ENCODE measurements around the gene SH2B2.

Gene SH2B2

GRCh38 chr7:102268635-102269034 lies 18.0 kb upstream of the SH2B2 start:
- DNase-seq, result no peak

- DNase-seq, result no peak
These were observed 16.3 kb upstream of the SH2B2 start for GRCh38 chr7:102270178-102270887.

DNA sequence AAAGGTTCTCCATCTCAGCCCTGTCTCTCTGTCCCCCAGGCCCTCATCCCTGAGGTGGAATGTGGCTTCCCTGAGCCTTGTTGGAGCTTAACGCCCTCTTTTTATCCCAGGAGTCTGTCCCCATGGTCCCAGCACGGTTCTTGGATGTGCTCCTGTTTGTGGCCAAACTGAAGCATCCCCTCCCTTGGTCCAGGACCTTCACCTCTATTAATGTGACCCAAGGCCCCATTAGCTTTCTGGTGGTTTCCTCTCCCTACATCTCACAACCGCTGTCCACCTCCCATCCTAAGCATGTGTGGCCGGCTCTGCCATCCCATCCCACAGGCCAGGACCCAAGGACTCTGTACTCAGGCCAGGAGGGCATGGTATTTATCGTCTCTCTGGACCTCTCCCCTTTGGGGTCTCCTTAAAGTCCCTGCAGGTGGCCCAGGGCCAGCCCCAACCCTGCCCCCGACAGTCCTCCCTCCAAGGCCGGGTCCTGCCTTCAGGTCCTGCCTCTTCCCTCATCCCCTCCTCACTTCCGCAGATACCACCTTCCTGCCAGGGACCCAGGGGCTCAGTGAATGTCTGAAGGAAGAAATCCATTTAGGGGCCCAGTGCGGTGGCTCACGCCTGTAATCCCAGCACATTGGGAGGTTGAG lies 15.4 kb upstream of the SH2B2 start:
- DNase-seq, result no peak

DNA sequence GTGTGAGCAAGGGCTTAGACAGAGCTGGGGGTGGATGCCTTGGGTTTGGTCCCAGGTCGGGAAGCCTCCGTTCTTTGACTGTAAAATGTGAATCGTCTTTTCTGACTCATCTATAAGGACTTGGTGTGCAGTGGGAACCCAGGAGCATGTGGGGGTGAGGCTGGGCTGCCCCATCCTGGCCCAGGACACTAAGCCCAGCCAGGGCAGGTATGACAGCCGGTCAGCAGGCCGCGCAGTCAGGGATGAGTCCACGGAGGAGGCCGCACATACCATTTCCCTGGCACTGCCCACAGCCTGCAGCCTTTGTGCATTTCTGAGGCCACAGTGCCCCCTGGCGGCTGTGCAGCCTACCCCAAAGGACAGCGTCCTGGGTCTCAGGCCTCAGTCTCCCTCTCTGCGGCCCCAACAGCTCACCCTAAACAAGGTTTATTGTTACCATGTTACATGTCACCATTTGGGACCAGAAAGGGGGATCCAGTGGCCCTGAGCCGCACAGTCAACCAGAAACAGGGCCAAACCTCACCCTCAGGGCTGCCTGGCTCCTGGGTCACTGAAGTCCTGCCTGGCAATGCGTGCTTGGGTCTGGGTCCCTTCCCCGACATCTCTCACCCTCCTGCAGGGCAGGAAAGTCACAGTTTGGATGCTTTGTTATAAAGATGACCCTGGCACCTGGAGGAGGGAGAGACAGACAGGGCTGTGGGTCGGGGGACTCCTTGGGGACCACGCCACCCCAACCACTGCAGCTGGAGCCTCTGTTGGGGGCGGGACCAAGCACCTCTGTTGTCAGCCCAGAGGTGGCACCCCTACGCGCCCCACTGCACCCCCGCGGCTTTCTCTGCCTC lies 14.4 kb upstream of the SH2B2 start:
- DNase-seq, result no peak

DNA sequence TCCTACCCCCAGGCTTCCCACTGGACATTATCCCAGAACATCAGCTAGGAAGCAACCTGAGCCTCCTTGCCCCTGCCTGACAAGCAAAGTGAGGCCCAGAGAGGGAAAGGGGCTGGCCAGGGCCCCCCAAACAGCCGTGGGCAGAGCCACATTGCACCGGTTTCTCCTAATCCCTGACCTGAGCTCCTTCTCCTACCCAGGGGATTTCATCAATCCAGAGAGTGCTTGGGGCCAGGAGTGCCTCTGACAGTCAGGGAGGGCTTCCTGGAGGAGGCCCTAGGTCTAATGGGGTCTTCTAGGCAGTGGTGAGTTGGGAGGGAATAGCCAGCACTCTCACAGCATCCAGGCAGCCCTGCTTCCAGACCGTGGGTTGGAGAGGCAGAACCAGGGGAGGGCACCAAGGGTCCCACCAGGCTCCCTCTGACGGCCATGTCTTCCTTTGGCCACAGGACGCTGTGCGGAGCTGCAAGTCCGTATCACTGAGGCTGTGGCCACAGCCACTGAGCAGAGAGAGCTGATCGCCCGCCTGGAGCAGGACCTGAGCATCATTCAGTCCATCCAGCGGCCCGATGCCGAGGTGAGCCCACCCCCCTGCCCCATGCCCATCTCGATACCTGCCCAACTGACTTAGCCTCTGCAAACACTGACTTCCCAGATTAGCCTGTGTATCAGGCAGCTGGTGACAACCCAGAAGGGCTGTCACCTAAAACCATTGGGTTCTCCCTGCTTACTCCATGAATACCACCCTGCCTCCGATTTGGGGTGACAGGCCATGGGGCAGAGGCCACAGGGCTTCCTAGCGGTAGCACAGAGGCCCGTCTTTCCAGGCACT lies 13.5 kb upstream of the SH2B2 start:
- DNase-seq, result no peak

- no peak for DNase-seq
These were observed 12.6 kb upstream of the SH2B2 start for GRCh38 chr7:102273749-102274712.

GRCh38 chr7:102275123-102275703 lies 11.5 kb upstream of the SH2B2 start:
- no peak for DNase-seq

DNA sequence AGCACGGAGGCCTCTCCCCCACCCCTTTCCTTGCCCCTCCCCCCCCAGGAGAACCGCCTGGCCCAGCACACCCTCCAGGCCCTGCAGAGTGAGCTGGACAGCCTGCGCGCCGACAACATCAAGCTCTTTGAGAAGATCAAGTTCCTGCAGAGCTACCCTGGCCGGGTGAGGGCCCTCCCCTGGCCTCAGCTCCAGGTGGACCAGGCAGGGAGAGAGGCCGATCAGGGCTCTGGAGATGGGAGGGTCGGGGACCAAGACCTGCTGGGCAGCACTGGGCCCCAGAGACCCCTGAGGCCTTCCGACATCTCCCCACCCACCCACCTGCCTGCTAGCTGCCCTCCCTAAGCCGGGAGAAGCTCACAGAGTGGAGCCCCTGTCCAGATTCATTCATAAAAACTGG lies 8.8 kb upstream of the SH2B2 start:
- DNase-seq, result no peak

DNA sequence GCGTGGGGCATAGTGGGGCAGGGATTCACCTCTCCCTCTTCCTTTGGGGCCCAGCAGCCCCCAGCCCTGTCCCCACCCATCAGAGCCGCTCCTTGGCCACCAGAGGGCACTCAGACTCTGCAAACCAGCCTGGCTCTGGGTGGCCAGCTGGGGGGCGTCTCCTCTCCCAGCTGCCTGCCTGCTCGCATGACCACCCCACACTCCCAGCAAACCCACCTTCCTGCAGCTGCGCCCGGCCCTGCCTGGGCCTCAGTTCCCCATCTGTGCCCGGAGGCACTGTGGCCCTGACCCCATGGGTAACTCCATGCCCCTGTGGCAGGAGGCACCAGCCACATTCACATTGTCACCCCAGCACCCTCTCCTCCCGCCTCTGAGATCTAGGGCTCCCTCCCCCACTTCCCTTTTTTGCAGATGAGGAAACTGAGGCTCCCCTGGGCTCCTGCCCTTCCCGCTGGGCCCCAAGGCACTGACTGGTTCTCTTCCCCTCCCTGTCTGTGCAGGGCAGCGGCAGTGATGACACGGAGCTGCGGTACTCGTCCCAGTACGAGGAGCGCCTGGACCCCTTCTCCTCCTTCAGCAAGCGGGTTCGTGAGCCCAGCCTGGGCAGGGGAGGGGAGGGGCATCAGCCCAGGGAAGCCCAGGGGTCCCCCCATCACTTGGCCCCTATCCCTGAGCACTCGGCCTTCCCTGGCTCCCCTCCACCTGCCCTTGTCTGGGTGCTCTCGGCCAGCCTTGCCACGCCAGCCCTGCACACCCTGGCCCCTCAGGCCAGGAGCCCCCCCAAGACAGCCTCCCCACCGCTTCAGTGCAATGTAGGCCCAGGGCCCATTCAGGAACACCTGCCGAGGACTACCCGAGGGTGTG lies 6.9 kb upstream of the SH2B2 start:
- no peak for DNase-seq

GRCh38 chr7:102280521-102280920 lies 6.1 kb upstream of the SH2B2 start:
- DNase-seq, result no peak

DNA sequence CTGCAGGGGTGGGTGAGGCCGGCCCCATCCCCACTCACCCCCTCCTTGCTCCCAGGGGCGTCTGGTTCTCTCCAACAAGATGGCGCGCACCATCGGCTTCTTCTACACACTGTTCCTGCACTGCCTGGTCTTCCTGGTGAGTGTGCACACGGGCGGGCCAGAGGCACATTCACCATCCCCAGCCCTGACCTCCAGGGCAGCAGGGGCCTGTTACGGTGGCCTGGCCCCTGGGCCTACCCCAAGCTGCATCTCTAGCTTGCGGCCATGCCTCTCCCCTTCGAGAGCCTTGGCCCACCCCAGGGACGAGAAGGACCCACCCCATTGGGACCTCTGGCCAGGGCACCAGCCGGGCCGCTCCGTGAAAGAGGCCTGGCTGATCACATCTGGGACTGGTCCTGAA lies 4.9 kb upstream of the SH2B2 start:
- DNase-seq, result no peak

- DNase-seq, result no peak
These were observed 4.0 kb upstream of the SH2B2 start for GRCh38 chr7:102282465-102283362.

GRCh38 chr7:102283477-102284189 lies 3.0 kb upstream of the SH2B2 start:
- DNase-seq, result no peak

DNA sequence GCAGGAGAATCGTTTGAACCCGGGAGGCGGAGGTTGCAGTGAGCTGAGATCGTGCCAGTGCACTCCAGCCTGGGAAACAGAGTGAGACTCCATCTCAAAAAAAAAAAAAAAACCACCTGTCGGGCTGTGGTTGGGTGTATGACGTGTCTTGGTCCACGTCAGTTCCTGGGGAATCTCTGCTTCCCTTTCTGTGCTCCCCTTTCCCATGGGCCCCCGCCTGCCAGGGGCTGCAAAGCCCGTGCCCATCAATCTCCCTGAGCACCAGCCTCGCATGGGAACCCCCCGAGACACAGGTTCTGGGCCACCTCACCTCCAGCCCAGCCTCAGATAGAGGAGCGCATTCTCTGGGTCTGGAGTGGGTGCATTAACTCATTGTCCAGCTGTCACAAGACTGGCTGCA lies 2.3 kb upstream of the SH2B2 start:
- DNase-seq, result no peak

DNA sequence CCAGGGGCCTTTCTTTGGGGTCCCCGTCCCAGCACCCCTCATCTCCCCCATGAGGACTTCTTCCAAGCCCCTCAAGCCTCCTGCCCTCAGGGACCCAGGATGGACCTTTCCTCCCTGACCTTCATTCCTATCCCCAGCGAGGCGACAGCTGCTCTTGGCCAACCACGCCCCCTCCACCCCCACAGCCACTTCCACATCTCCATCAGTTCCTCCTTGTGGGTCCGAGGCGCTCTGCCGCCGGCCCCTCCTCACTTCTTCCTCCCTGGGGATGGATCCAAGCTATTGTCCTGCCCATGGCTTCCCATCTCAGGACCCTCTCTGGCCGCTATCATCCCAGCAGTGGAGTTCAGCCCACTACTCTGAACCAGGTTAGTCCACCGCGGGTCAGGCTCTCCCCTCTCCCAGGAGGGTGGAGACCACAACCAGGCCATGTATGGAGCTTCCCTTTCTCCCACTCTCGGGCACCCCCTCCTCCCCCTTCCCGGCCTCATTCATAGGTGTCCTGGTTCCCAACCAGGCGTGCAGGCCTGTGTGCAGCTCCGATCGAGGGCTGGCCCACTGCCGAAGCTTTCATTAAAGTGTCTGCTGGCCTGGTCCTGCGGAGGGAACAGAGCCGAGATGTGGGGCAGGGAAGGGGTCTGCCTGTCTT lies 1.7 kb upstream of the SH2B2 start:
- DNase-seq, result no peak

DNA sequence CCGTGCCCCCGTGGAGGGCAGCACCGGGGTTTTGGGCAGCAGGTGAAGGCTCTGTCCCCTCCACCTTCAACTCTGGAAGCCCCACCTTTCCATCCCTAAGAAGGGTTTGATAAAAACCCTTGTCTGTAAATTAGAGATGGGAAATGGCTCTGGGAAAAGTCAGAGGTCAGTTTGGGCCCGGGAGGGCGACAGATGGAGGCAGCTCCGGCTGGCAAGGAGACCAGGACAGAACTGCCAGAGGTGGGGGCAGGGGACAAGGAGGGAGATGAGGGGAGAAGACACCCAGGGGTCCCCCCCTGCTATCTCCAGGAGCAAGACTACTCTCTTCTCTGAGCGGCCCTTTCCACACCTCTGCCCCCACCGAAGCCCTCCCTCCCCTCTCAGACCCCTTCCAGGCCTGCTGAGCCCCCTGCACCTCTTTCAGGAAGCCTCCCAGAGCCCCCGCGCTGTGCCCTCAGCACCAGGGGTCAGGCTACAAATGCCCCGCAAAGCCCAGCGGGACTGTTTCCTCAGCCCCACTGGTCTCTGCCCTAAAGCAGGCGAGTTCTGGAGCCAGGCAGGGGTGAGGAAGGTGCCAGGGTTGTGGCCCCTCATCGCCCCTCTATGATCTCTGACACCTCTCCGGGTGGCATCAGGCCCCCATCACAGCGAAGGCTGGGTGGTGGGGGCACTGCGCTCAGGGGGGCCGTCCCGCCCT lies 980 bp upstream of the SH2B2 start:
- DNase-seq, result no peak

Data from KG1 (cell line).